NCI-H1694 (cell line): Measurements from ENCODE around the gene COL27A1.
A peak's percentile ranks its signal among the peaks of the same experiment; 100 is the strongest.

Source experiments
- DNase-seq: peaks from one replicate; lab custom pipeline; 2025; lab: John Stamatoyannopoulos, UW

The COL27A1 gene

DNA sequence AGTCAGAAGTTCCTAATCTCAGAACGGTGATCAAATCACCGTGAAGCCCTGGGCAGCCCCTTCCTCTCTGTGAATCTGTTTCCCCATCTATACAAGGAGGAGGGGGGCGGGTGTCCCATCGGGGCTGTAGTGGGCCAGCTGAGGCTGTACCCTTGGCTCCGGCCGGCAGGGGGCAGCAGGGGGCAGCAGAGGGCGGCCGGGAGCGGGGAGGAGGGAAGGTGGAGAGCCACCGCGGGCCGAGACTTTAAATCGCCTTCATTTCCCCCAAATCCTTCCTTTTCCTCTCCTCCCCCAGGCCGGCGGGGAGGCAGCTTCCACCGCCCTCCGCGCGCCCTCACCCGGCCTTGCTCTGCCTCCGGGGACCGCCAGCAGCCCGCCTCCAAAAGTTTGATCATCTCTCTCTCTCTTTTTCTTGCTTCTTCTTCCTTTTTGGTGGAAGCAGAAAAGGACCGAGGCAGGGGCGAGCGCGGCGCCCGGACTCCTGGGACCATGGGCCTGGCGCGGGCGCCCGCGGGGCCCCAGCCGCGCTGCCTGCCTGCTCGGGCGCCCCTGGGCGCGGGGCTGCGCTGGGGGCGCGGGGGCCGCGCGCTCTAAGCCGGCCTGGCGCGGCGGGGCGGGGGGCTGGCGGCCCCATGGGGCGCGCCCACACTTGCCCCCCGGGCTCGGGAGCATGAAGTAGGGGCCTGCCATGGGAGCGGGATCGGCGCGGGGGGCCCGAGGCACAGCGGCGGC, at the start of gene COL27A1:
COL27A1 (plus strand) TSS at position 275 of the 732 bp plus-strand sequence; CDS start at position 689, 414 bp downstream.
- DNase-seq = peak; percentile 54

DNA sequence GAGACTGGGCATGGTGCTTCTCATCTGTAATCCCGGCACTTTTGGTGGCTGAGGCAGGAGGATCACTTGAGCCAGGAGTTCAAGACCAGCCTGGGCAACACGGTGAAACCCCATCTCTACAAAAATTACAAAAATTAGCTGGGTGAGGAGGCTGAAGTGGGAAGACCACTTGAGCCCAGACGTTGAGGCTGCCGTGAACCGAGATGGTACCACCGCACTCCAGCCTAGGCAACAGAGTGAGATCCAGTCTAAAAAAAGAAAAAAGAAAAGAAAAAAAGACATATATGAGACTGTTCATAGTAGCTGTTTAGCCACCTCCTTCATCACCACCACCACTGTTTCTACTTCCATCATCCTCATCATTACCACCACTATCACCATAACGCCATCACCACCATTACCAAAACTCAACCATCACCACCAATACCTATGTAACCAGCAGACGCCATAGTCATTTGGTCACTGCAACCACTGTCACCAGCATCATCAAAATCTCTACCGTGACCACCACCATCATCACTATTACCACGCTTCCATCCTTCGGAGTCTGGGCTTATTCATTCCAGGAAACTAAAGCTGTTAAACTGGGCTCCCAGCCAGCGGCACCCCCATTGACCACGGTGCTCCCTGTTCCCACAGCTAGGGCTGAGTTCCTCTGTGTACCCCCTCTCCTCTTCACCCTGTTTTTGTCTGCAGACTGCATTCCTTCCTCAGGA, 47.9 kb upstream of the COL27A1 start:
- DNase-seq = no peak

DNA sequence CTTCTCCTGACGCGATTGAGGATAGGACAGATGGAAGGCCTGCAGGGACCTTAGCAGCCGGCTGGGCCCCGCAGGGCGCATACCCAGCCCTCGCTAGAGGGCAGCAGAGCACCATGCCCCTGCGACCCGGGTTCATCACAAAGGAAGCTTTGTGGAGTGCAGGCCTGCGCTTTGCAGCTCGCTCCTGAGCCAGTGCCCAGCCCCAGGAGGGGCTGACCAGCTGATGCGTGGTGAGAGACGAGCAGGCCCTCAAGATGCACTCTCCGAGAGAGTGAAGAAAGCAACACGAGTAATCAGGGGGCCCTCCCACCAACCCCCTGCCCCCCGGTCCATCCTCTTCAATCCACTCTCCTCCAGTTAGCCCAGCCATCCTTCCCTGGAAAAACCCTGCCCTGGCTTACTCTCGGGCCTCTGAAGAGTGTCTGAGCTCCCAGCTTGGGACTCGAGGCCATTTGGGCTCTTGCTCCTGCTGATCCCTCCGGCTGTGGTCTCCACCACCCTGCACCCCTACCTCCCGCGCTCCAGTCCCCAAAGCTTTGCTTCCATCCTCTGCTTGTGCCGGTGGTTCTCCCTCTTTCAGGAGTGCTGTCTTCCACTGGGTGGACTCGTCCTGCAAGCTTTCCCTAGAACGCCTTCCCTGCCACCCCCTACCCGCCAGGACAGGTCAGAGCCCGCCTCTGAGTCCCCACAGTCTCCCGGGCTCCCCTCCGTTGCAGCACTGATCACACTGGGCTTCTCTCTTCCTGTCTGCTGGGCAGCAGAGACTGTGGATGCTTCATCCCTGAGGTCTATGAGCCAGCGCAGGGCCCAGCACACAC, 47.1 kb upstream of the COL27A1 start:
- peak; percentile 74 for DNase-seq

DNA sequence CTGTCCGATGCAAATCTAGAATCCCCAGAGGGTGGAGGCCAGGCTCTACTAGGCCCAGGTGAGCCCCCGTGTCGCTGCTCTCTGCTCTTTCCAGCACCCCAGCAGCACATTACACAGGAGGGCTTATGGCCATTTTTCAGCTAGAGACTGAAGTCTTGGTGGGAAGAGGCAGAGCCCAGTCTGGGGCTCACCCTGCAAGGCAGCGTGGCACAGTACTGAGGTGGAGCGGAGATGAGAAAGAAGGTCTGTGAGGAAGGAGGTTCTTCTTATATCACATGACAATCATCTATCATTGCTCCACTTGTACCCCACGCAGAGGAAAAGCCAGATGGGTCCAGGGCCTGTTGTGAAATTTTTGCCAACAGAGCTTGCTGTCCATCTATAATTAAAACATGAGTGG, 46.2 kb upstream of the COL27A1 start:
- no peak for DNase-seq

DNA sequence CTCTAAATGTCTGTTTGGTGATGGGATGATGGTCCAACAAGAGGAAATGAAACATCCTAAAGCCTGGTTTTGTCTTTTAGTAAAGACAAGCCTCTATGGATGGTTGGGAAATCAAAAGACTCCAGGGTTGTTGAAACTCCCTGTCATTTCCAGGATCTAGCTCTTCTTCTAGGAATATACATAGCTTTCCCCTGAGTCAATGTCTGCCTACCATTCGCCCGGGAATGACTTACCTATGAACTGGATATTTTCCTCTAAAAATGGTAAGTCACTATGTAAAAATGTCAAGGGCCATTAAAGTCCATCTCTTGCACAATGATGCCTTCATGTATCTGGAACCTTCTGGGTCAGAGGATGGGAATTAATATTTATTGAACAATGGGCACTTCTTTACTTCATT, 45.2 kb upstream of the COL27A1 start:
- no peak for DNase-seq

DNA sequence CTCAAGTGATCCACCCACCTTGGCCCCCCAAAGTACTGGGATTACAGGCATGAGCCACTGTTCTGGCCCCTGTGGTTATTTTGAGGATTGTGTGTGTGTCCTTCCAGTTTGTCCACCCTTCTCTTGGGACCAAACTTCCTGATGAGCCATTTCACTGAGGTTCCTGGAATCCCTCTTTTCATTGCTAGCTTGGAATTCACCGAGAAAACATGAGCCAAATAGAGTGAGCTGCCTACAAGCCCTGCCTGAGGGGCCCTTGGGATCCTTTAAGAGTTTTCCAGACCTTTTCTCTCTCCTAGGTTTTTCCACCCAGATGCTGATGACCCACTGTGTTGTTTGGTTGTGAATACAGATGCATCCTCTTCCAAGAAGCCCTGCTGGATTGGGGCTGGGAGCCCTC, 43.0 kb upstream of the COL27A1 start:
- no peak for DNase-seq

DNA sequence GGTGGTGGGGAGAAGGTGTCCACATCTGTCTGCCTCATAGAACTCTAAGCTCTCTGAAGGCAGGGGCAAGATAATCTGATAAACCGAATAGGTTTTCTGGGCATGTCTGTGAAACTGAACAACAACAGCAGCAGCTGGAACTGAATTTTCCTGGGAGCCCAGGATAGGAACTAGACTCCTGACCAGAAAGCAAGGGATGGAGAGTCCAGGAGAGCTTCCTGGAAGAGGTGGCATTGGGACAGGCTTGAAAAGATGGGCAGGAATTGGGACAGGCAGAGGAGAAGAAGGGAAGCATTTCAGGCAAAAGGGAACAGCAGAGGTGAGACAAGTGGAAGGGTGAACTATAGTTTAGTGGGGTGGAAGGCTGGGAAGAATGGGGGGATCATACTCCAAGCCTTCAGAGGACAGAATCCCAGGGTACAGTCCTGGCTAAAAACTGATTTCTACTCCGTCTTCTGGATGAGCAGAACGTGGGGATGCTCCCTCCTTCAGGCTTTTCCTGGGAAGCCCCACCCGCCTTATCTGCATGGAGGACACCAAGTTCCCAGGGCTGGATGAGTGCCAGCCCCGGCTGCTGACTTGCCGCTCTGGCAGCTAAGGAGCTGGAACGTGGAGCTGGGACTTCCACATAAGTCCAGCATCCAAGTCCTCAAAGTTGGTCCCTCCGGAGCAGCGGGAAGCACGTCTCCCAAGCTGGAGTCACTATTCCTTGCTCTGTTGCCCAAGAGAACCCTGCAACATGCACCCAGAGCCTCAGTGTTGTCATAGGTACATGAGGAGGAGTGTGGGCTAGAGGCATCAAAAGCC, 42.4 kb upstream of the COL27A1 start:
- no peak for DNase-seq

DNA sequence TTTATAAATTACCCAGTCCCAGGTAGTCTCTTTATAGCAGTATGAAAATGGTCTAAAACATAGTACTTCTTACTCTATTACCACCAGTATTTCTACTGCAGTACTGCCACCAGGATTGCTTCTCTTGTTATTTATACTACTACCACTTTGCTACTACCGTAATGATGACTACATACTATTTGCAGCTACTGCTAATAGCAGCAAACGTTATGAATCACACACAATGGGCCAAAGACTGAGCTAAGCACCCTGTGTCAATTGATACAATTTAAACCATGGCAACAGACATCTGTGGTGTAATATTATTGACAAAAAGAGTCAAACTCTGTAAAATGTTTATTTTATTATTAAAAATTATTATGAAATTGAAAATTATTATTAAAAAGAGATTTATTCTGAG, 41.0 kb upstream of the COL27A1 start:
- no peak for DNase-seq

DNA sequence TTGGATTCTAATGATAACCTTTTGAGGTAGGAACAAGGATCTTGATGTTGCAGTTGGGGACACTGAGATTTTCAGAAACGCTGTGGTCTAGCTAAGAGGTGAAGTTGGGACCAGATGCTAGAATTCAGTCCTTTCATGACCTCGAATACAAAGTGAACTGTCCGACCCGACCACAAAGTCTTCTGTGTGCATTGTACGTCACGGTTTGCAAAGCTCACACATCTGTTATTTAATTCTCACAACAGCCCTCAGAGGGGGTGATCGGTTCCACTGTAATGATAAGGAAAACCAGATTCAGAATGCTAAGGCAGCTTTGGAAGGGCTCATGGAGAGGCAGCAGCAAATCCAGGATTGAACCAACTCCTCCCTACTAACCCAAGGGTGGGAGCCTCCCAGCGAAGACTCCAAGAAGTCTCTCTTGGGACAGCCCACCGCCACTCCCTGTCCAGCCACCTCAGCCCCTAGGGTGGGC, 39.6 kb upstream of the COL27A1 start:
- no peak for DNase-seq

DNA sequence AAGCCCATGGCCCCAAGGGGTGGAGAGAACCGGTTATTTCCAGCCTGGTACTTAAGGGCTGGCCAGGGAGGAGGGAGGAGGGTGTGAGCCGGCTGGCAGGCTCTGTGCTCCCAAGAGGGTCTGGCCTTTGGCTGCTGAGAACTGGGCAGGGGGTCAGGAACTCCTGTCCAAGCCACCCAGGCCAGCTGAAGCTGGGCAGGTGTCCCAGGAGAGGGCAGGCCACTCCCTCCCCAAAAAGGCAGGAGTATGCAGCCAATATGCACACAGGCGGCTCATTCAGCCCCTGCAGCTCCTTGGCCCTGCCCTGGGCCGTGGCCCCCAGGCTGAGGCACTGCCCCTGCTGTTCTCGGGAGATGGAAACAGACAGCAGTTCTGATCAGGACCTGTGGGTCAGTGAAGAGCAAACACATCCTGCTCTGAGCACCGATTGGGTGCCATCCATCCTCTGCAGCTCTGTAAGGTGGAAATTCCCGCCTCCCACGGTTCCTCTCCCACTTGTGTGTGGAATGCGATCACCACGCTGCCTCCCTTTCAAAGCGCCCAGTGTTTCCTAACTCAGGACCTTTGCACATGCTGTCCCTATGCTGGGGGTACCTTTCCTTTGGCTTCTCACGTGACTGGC, 39.1 kb upstream of the COL27A1 start:
- no peak for DNase-seq

DNA sequence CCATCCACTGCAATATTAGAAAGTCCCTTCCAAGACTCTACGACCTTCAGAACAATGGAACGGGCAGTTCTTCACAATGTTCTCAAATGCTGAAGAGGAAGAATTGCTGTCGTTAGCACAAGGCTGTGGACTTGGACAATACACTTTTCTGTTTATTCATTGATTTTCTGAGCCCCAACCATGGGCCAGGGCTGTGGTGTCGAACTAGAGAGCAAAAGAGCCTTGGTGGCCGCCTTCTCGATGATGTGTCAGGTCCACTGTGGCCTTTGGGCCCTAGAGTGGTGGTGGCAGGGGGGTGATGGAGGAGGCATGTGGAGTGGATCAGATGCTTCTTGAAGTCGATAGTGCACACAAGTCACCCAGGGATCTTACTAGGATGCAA, 37.7 kb upstream of the COL27A1 start:
- DNase-seq = no peak

DNA sequence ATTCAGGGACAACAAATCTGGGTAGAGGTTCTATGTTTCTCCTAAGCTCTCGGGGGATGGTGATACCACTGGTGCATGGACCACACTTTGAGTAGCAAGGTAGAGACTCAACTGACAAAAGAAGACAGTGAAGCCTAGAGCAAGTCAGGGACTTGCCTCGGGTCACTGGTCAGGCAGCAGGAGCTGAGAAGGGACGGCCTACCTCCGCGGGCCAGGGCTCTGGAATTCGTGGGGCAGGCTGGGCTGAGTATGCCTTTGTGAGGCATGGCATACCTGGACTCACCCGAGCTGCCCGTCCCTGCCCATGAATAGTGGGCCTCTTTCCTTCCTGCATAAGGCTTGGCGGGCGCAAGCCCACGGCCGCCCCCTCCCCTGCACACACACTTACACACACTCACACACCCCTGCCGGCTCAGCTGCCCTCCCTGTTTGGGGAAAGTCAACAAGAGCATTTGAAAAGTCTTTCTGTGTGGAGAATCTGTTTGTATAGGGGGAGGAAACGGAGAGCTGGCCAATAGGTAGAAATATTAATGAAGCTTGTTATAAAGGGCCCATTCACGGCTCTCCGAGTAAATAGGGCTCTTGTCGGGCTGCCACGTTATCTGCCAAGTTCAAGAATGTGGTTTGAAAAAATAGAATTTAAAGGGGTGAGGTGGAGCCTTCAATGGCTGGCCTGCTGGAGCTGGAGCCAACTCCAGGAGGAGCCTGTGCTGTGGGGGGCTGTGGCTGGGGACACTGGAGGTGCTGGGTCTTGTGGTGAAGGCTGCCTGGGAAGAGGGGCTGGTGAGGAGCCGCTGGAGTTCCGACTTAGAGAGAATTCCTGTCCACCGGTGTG, 37.1 kb upstream of the COL27A1 start:
- DNase-seq = no peak

DNA sequence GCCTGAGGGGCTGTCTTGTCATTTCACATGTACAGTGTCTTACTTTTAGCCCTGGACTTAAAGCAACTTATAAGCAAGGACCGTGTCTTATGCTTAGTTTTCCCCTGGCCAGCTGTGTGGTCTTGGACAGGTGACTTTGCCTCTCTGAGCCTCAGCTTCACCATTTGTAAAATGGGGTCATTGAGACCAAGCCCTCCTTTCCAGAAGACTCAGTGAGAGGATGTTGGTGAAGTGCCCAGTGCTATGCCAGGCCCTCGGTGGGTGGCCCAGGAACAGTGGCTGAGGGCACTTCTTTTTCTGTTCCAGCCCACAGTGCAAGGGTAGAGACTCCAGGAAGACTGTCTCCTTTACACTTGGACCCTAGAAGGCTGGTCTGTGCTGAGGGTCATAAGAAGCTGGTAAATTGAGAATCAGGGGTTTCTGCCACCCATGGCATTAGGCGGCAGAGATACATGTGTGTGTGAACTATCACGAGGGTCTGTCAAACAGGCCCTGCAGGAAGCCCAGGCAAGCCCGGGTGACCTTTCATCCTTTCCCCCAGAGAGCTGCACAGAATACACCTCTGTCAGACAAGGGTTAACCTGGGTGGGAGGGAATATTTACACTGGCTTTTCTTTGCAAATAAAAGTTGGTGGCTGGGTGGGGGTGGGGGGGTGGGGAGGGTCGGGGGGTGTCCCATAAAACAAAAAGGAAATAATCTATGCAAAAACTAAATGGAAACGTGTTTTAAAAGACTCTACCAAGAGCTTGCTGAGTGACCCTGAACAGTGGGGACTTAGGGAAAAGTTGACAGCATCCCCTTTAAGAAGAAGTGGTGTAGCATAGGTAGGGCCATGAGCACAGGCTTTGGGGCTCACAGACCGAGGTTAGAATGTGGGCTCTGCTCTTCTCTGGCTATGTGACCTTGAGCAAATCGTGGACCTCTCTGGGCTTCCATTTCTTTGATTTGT, 35.8 kb upstream of the COL27A1 start:
- DNase-seq = no peak

DNA sequence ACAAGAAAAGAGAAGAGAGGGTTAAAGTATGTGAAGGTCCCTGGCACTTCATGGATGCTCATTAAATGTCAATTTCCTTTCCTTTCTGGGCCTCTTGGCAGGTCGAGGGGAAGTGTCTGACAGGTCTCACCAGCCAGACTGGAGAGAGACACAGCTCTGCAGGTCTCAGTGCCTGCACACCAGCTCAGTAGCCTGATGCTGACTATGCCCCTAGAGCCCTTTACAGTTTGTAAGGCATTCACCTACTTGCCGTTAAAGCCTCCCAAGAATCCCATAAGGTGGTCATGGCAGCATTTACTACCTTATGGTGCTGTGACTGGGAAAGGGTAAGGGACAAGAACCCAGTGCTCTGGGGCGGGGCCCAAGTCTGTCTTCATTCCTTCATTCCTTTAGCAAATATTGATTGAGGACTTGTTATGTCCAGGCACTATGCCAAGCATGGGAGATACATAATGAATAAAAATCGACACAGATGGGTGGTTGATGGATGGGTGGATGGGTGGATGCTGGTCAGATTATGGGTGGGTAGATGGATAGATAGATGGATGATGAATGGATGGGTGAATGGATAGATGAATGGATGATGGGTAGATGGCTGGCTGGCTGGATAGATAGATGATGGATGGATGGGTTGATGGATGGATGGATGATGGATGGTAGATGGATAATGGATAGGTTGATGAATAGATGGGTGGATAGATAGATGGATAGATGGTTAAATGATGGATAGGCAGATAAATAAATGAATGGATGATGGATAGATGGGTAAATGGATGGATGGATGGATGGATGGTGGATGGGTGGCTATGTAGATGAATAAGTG, 34.9 kb upstream of the COL27A1 start:
- no peak for DNase-seq

DNA sequence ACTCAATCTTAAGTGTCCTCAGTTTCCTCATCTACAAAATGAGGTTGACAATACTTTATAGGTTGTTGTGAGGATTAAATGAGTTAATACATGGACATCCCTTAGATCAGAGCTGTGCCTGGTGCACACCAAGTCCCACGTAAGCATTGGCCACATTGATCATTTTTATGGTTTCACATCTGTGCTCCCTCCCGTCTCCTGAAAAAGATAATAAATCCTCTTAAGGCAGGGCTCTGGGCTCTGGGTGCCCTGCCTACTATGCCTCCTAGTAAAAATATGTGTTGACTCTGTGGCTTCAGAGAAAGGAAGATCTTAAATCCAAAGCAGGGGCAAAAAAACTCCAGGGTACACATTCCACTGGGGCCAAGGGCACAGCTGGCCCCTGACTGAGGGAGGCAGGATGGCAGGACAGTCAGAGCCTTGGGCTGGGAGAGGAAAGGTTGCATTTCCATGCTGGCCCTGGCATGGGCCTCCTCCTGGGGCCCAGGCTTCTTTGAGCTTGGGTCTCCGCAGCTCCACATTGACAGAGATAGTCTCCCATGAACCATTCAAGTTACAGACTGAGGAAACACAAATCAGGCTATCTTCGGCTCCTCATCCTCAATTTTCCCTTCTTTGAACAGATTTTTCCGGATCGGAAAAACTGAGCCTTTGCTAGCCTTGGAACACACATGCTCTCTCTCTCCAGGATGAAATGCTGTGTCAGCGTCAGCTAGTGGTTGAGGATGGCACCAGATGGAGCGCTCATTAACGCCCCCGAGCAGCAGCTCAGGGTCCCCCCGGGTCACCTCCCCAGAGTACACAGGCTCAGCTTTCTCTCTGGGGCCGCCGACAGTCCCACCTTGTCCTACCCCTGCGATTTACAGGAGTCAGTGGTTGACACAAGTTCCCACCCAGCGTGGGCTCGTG, 33.9 kb upstream of the COL27A1 start:
- DNase-seq = peak; percentile 78

DNA sequence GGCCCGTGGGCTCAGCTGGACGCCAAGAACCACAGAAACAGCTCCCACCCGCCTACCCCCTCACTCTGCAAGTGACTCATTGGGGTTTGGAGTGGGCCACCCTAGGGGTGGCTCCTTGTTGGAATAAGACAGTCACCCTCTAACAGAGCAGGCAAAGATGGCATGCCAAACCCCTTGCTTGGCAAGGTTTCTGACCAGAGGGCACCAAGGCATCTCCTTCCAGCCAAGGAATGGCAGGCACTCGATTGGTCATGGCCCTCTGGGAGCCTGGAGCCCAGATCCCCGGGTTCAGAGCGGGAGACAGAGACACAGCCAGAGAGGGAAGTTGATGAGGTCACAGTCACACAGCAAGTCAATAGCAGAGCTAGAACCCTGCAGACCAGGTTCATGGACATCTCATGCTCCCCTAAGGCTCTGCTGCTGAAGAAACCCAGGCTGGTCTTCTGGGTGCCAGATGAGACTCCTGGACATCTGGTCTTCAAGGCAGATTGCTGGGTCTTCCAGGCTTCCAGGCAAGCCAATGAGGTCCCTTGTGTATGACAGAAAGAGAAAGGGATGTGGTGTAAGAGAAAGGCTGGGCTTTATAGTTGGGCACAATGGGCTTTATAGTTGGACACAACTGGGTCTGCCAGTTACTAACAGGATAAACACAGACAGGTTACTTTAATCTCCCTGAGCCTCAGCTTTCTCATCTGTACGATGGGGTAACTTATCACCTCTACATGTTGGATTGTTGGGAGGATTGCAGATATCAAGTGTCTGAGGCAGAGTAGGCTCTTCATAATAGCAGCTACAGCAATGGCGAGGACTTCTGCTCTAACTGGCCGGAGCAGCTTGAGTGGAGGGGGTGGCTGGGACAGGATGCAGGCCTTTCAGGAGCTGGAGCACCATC, 33.0 kb upstream of the COL27A1 start:
- DNase-seq = no peak
